ENCODE results near the gene BMP7. TPM values are rescaled to one million over a fixed set of nuclear protein-coding genes. Genes with fewer than 3 reads are reported as not detected.

Gene BMP7
- total and polyA plus RNA-seq, 2 experiments from 2014 or later: 15.9 to 22.8 TPM

Small RNA genes within 50 kb of the gene (small RNA-seq; reads per million reads assigned to genes)
- not detected for gene RF00019 (ENCODE audit: low replicate concordance)

Other genes with a start within 250 kb of the BMP7 start
- gene SPO11, start 63.2 kb upstream of the BMP7 start, total RNA-seq (2014; rRNA removed; shearing (Covaris generic)): not detected in 2 replicates
- not detected in 2 replicates for gene SPO11, start 63.2 kb upstream of the BMP7 start, polyA plus RNA-seq (2016; fragmentation: Nextera tagmentation; extraction: Ambion mirVana)
- gene RAE1, start 84.6 kb upstream of the BMP7 start, total RNA-seq (2014; rRNA removed; shearing (Covaris generic)): 43.3 and 59.7 TPM in 2 replicates
- 33.0 and 35.4 TPM in 2 replicates for gene RAE1, start 84.6 kb upstream of the BMP7 start, polyA plus RNA-seq (2016; fragmentation: Nextera tagmentation; extraction: Ambion mirVana)
- 77.6 and 80.5 TPM in 2 replicates for gene RBM38, start 124.8 kb upstream of the BMP7 start, total RNA-seq (2014; rRNA removed; shearing (Covaris generic))
- 22.9 and 32.6 TPM in 2 replicates for gene RBM38, start 124.8 kb upstream of the BMP7 start, polyA plus RNA-seq (2016; fragmentation: Nextera tagmentation; extraction: Ambion mirVana)

Measured in GM23338 (cell line).